Fibroblast of the aortic adventitia (primary cell): Measurements from ENCODE around the gene BAG5. TPM values are rescaled to one million over a fixed set of nuclear protein-coding genes. Genes with fewer than 3 reads are reported as not detected.

Experiments used
- DNase-seq: peaks from one replicate; pipeline ENCODE4 v3.0.0-alpha.2; 2010; ENCODE audit warnings: low read depth
- H3K4me3 ChIP-seq: 2 replicates; pipeline ENCODE4 v1.5.1; 2011; ENCODE audit warnings: low read depth, mild to moderate bottlenecking, control low read depth, low read length, moderate library complexity
- total RNA-seq: library from RNA; depleted of rRNA; stranded (reverse); fragments of >200 nt; gene quantifications from 2 replicates; pipeline ENCODE4 v1.2.3, GENCODE V29; 2012; ENCODE audit warnings: low replicate concordance
- TF ChIP-seq, protein P1 (sequence below): IDR thresholded peaks from 2 replicates; pipeline ENCODE4 v1.5.1; 2011; ENCODE audit warnings: mild to moderate bottlenecking, low read length, control low read depth, inconsistent platforms; ENCODE audit not compliant: insufficient read depth

The BAG5 gene
- total RNA-seq, 1 donor = 37.9 TPM

DNA sequence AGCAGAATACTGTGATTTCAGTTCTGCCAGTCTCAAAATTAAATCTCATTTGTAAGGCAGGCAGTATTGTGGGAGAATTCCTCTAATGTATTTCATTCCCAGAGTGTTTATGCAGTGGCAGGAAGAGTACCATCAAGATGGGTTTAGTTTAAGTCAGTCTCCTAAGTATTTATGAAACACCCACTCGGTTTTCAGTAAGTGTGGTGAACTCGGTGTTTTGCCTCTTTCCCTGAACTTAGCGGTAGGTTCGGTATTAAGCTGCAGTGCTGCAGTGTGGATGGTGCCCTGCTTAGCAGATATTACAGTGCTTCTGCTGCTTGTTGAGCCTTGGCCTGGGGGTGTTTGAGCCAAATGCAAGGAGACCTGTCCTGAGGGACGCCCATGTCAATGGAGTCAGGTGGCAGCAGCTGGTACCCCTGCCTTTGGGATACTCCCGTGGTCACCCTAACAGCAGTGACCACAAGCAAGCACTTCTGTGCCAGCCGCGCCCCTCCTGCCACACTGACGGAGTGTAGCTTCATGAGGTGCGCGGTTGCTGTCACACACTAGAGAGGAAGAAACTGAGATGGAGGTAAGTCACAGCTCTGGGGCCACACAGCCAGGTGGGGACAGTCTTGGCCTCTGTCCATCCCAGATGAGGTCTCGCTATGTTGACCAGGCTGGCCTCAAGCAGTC is 16.1 kb upstream of the BAG5 start:
- H3K4me3 ChIP-seq = no peak overlapping the region
- no peak for DNase-seq
- TF ChIP-seq, protein P1, sequence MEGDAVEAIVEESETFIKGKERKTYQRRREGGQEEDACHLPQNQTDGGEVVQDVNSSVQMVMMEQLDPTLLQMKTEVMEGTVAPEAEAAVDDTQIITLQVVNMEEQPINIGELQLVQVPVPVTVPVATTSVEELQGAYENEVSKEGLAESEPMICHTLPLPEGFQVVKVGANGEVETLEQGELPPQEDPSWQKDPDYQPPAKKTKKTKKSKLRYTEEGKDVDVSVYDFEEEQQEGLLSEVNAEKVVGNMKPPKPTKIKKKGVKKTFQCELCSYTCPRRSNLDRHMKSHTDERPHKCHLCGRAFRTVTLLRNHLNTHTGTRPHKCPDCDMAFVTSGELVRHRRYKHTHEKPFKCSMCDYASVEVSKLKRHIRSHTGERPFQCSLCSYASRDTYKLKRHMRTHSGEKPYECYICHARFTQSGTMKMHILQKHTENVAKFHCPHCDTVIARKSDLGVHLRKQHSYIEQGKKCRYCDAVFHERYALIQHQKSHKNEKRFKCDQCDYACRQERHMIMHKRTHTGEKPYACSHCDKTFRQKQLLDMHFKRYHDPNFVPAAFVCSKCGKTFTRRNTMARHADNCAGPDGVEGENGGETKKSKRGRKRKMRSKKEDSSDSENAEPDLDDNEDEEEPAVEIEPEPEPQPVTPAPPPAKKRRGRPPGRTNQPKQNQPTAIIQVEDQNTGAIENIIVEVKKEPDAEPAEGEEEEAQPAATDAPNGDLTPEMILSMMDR = no peak

DNA sequence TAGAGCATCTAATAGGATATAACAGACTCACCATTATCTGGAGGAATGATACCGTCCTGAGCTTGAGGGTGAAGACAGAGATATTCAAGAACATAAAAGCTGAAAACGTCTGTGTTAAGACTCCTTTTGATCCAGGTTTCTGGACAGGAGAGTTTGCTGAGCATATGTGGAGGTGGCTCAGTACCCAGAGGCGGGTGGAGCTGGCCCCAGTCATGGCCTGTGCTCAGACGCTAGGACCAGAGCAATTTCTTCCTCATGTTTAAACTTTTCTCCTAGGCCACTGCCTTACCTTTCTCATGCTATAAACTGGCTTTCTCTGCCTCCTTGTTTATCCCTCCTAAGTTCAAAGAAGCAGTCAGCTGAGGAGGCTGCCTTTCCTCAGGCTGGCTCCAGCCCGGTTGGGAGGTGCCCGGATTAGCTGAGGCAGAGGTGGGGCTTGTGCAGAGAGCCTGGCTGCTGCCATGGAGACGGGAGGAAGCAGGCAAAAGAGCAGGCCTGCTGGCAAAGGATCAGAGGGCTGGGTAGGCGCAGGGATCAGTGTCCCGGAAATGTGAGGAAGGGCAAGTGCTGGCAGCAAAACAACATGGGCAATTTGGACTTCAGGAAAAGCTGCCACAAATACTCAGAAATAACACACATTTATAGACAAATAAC is 14.0 kb upstream of the BAG5 start:
- TF ChIP-seq, protein P1 = no peak
- H3K4me3 ChIP-seq = peak overlapping the region; percentile 0
- DNase-seq = peak; percentile 86

DNA sequence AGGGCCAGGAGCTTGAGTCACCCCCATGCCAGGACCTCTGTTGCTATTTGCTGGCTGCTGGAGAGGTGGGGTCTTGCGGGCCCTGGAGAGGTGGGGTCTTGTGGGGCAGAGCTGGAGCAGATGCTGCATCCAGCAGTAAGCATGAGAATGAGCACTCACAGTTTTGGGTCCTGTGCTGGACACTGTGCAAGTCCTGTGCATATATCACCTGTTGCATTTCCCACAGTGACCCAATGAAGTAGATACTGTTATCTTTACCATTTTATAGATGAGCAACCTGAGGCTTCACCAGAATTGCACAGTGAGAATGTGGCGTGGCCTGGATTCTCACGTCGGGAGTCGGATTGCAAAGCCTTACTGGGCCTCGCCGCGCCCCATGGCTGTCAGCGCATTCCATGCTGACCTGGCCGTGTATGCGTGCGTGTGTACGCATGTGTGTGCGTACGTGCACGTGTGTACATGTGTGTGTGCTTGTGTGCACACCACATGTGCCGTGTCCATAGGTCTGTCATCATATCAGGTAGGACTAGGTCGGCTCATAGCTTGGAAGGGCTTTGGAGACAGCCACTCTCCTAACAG is 12.3 kb upstream of the BAG5 start:
- no peak for DNase-seq
- H3K4me3 ChIP-seq = no peak overlapping the region
- TF ChIP-seq, protein P1 = no peak

DNA sequence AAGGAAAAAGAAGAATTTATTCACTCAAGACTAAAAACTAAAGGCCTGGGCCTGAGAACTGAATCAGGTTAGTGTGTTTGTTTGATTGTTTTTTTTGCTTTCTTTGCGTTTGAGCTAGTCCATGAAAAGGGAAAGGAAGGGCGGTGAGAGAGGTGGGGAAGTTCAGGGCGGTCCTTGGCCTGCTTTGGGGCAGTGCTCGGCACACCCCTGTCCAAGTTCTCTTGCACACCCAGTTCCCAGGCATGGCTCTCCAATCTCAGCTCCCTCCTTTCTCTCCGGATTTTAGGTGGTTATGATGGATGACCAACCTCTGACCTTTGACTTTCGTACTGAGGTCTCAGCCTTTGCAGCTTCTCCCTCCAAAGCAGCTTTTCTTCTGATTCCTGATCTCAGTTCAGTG is 11.6 kb upstream of the BAG5 start:
- H3K4me3 ChIP-seq = no peak overlapping the region
- no peak for DNase-seq
- TF ChIP-seq, protein P1 = no peak

DNA sequence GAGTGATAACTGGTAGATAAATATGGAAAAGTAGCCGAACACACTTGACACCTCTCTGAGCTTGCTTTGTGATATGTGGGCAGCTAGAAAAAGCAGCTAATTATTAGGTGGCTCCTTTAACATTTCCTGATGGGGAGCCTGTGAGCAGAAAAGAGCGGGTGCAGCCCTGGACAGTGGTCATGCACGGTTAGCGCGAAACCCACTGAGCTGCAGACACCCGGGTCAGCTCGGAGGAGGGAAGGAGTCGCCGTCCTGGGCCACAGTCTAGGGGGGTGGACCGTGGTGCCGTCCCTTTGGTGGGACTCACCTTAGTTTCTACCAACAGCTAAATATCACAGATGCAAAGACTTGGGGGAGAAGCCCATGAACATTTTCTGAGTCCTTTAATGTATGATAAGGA is 7.0 kb upstream of the BAG5 start:
- H3K4me3 ChIP-seq = no peak overlapping the region
- TF ChIP-seq, protein P1 = no peak
- no peak for DNase-seq

DNA sequence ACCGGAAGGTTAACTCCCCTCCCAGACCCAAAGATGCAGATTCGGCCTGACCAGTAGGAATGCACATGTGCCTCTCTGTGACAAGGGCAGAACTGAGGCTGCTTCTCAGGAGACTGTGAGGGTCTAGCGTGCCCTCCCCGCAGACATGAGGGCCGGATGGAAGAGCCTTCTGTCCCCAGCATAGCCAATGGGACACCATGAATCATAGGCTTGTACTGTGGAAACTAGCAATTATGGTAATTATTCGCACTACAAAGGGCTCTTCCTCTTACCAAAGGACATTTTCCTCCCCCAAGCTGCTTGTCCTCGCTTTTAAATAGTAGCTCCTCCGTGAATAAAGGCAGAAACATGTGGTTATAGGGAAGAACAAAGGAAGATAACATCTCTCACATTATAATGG is 6.5 kb upstream of the BAG5 start:
- H3K4me3 ChIP-seq = no peak overlapping the region
- TF ChIP-seq, protein P1 = no peak
- DNase-seq = no peak
